BE2C (cell line): ENCODE measurements around the gene CETN1.

Source experiments
- DNase-seq: peaks from one replicate; pipeline ENCODE4 v3.0.0-alpha.2; 2020
- H3K27me3 ChIP-seq: fragments of 250-450 bp; sonication (Bioruptor Pico); 2 replicates; pipeline ENCODE4 v1.5.1; 2020; ENCODE audit warnings: mild to moderate bottlenecking
- H3K36me3 ChIP-seq: fragments of 250-450 bp; sonication (Bioruptor Pico); 2 replicates; pipeline ENCODE4 v1.5.1; 2020; ENCODE audit warnings: mild to moderate bottlenecking
- H3K4me1 ChIP-seq: fragments of 250-450 bp; sonication (Bioruptor Pico); 2 replicates; pipeline ENCODE4 v1.5.1; 2020
- H3K4me3 ChIP-seq: 2 replicates; pipeline ENCODE4 v1.5.1; 2011; ENCODE audit warnings: low read depth, low read length
- H3K9me3 ChIP-seq: fragments of 250-450 bp; sonication (Bioruptor Pico); 2 replicates; pipeline ENCODE4 v1.5.1; 2020
- CTCF ChIP-seq: IDR thresholded peaks from 2 replicates; pipeline ENCODE4 v1.5.1; 2012; ENCODE audit warnings: mild to moderate bottlenecking, low read depth, low read length

The CETN1 gene

GRCh38 chr18:615773-616172 lies 35.6 kb downstream of the CETN1 start:
- no peak for DNase-seq
- H3K27me3 ChIP-seq, result peaks cover 6% of the 10 kb centered on the region
- H3K36me3 ChIP-seq, result no peaks in the 10 kb centered on the region
- H3K4me3 ChIP-seq, result no peak overlapping the region
- no peaks in the 10 kb centered on the region for H3K4me1 ChIP-seq
- H3K9me3 ChIP-seq, result no peaks in the 10 kb centered on the region
- TF ChIP-seq CTCF, result no peak

- H3K9me3 ChIP-seq, result no peaks in the 10 kb centered on the region
- H3K4me3 ChIP-seq, result no peak overlapping the region
- no peaks in the 10 kb centered on the region for H3K36me3 ChIP-seq
- H3K27me3 ChIP-seq, result peaks cover 7% of the 10 kb centered on the region
- H3K4me1 ChIP-seq, result no peaks in the 10 kb centered on the region
- peak; percentile 61 for TF ChIP-seq CTCF
- DNase-seq, result no peak
These were observed 36.3 kb downstream of the CETN1 start for GRCh38 chr18:616380-616995.

GRCh38 chr18:617970-618504 lies 37.9 kb downstream of the CETN1 start:
- no peaks in the 10 kb centered on the region for H3K36me3 ChIP-seq
- peaks cover 9% of the 10 kb centered on the region for H3K27me3 ChIP-seq
- no peak for TF ChIP-seq CTCF
- DNase-seq, result no peak
- no peaks in the 10 kb centered on the region for H3K4me1 ChIP-seq
- H3K4me3 ChIP-seq, result no peak overlapping the region
- H3K9me3 ChIP-seq, result no peaks in the 10 kb centered on the region

GRCh38 chr18:618618-619017 lies 38.4 kb downstream of the CETN1 start:
- Histone ChIP-seq H3K4me1 (no peaks in the 10 kb centered on the region), H3K36me3 (no peaks in the 10 kb centered on the region), H3K4me3 (no peak overlapping the region), H3K9me3 (no peaks in the 10 kb centered on the region), H3K27me3 (peaks cover 9% of the 10 kb centered on the region)
- TF ChIP-seq CTCF, result no peak
- no peak for DNase-seq

- Histone ChIP-seq H3K4me1 (no peaks in the 10 kb centered on the region), H3K9me3 (no peaks in the 10 kb centered on the region), H3K27me3 (peaks cover 9% of the 10 kb centered on the region), H3K36me3 (no peaks in the 10 kb centered on the region), H3K4me3 (no peak overlapping the region)
- TF ChIP-seq CTCF, result no peak
- DNase-seq, result no peak
These were observed 41.3 kb downstream of the CETN1 start for GRCh38 chr18:621291-622043.

GRCh38 chr18:622289-622688 lies 42.1 kb downstream of the CETN1 start:
- no peak for TF ChIP-seq CTCF
- Histone ChIP-seq H3K27me3 (peaks cover 9% of the 10 kb centered on the region), H3K4me3 (no peak overlapping the region), H3K4me1 (no peaks in the 10 kb centered on the region), H3K36me3 (no peaks in the 10 kb centered on the region), H3K9me3 (no peaks in the 10 kb centered on the region)
- DNase-seq, result no peak
